Neural progenitor cell (in vitro differentiated cells): Measurements from ENCODE around the gene ATP6V1B1. TPM values are rescaled to one million over a fixed set of nuclear protein-coding genes. Genes with fewer than 3 reads are reported as not detected.

ENCODE experiments used
- DNase-seq: peaks from one replicate; pipeline ENCODE4 v3.0.0-alpha.2; 2016; ENCODE audit warnings: low spot score
- H2AFZ ChIP-seq: fragments of 200-600 bp; sonication (generic); replicated peaks from 2 replicates; pipeline ENCODE4 v1.6.1; 2016; ENCODE audit warnings: antibody characterized with exemption
- H3F3A ChIP-seq: fragments of 200-600 bp; sonication (generic); 2 replicates; pipeline ENCODE4 v1.6.1; 2016; ENCODE audit warnings: antibody characterized with exemption, low read depth
- H3K27ac ChIP-seq: fragments of 200-600 bp; sonication (generic); 2 replicates; pipeline ENCODE4 v1.5.1; 2016; ENCODE audit warnings: mild to moderate bottlenecking
- H3K27me3 ChIP-seq: fragments of 200-600 bp; sonication (generic); 2 replicates; pipeline ENCODE4 v1.6.1; 2016; ENCODE audit warnings: mild to moderate bottlenecking, moderate library complexity
- H3K36me3 ChIP-seq: fragments of 200-600 bp; sonication (generic); 2 replicates; pipeline ENCODE4 v1.5.1; 2016
- H3K4me1 ChIP-seq: fragments of 200-600 bp; sonication (generic); 2 replicates; pipeline ENCODE4 v1.6.1; 2016; ENCODE audit warnings: mixed run types
- H3K4me2 ChIP-seq: fragments of 200-600 bp; sonication (generic); 2 replicates; pipeline ENCODE4 v1.6.1; 2016
- H3K4me3 ChIP-seq: fragments of 200-600 bp; sonication (generic); 2 replicates; pipeline ENCODE4 v1.5.1; 2016
- H3K79me2 ChIP-seq: fragments of 200-600 bp; sonication (generic); 2 replicates; pipeline ENCODE4 v1.6.1; 2016; ENCODE audit warnings: low read depth
- H3K9ac ChIP-seq: fragments of 200-600 bp; sonication (generic); 2 replicates; pipeline ENCODE4 v1.6.1; 2016
- H3K9me3 ChIP-seq: fragments of 200-600 bp; sonication (generic); 2 replicates; pipeline ENCODE4 v1.5.1; 2016; ENCODE audit warnings: low read depth
- H4K20me1 ChIP-seq: fragments of 200-600 bp; sonication (generic); 2 replicates; pipeline ENCODE4 v1.6.1; 2016; ENCODE audit warnings: low read depth
- H3K27ac Mint-ChIP-seq: 3 replicates; pipeline ENCODE4 v1.8.0; 2021; ENCODE audit warnings: mixed read lengths
- H3K27me3 Mint-ChIP-seq: 2 replicates; pipeline ENCODE4 v1.8.0; 2022; ENCODE audit warnings: low read depth, mild to moderate bottlenecking, inconsistent platforms, moderate library complexity, mixed read lengths; ENCODE audit not compliant: insufficient read depth
- H3K36me3 Mint-ChIP-seq: 3 replicates; pipeline ENCODE4 v1.8.0; 2021; ENCODE audit warnings: mixed read lengths
- H3K4me1 Mint-ChIP-seq: 3 replicates; pipeline ENCODE4 v1.8.0; 2021; ENCODE audit warnings: mixed read lengths
- H3K4me3 Mint-ChIP-seq: 3 replicates; pipeline ENCODE4 v1.8.0; 2021; ENCODE audit warnings: mild to moderate bottlenecking, moderate library complexity, mixed read lengths
- H3K9me3 Mint-ChIP-seq: 3 replicates; pipeline ENCODE4 v1.8.0; 2020; ENCODE audit warnings: mixed read lengths
- EZH2 ChIP-seq: fragments of 200-600 bp; sonication (generic); IDR thresholded peaks from 2 replicates; pipeline ENCODE4 v1.6.1; 2017; ENCODE audit warnings: antibody characterized with exemption, mild to moderate bottlenecking, moderate library complexity
- EZH2phosphoT487 ChIP-seq: fragments of 200-600 bp; sonication (generic); IDR thresholded peaks from 2 replicates; pipeline ENCODE4 v1.6.1; 2017; ENCODE audit warnings: antibody characterized with exemption
- total RNA-seq: library from RNA; depleted of rRNA; stranded (reverse); fragments of >200 nt; gene quantifications from 2 replicates; pipeline ENCODE4 v1.2.3, GENCODE V29; 2015; ENCODE audit warnings: low replicate concordance
- TF ChIP-seq, protein P1 (sequence below): fragments of 200-600 bp; sonication (generic); IDR thresholded peaks from 2 replicates; pipeline ENCODE4 v1.5.1; 2017; ENCODE audit warnings: antibody characterized with exemption, mild to moderate bottlenecking

ATP6V1B1 gene
- total RNA-seq, 1 donor from 2014 or later: 1.1 TPM

DNA sequence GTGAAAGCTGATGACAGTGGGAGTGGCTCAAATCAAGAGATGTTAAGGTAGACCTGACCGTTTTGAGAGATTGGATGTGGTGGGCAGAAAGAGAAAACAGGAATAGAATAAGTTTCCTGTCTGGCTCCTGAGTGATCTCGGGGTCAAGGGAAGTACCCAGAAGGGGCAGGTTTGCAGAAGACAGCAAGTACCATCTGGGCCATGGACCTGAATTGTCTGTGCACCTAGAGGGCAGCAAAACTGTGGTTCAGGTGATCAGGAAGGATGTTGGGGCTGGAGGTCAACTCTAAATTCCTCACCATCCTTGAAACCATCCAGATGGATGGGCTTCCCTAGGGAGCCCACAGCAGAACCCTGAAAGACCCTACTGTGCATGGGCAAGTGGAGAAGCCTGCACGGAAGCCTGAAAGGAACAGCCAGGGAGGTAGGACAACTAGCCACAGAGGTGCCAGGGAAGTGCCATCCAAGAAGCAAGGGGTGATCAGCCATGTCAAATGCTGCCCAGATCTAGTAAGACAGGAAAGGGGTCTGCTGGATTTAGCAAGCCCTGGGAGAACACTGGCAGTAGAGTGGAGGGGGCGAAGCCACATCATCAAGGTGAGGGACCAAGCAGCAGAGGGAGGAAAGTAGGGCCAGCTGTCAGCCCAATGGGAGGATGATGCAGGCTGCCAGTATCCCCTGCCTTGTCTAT is 50.9 kb downstream of the ATP6V1B1 start:
- Histone ChIP-seq H3K27ac (no peak overlapping the region), H3K4me1 (no peaks in the 10 kb centered on the region), H3K79me2 (no peaks in the 10 kb centered on the region), H3F3A (no peaks in the 10 kb centered on the region), H2AFZ (no peak overlapping the region), H3K4me3 (no peak overlapping the region), H3K36me3 (no peaks in the 10 kb centered on the region), H3K4me2 (no peak overlapping the region), H4K20me1 (peaks cover 23% of the 10 kb centered on the region), H3K9ac (no peak overlapping the region), H3K27me3 (no peaks in the 10 kb centered on the region), H3K9me3 (no peaks in the 10 kb centered on the region)
- no peak overlapping the region for H3K27ac Mint-ChIP-seq
- H3K9me3 Mint-ChIP-seq: no peaks in the 10 kb centered on the region
- peaks cover 5% of the 10 kb centered on the region for H3K27me3 Mint-ChIP-seq
- H3K4me1 Mint-ChIP-seq: no peaks in the 10 kb centered on the region
- DNase-seq: no peak
- TF ChIP-seq EZH2 (no peak), EZH2phosphoT487 (no peak)
- TF ChIP-seq, protein P1, sequence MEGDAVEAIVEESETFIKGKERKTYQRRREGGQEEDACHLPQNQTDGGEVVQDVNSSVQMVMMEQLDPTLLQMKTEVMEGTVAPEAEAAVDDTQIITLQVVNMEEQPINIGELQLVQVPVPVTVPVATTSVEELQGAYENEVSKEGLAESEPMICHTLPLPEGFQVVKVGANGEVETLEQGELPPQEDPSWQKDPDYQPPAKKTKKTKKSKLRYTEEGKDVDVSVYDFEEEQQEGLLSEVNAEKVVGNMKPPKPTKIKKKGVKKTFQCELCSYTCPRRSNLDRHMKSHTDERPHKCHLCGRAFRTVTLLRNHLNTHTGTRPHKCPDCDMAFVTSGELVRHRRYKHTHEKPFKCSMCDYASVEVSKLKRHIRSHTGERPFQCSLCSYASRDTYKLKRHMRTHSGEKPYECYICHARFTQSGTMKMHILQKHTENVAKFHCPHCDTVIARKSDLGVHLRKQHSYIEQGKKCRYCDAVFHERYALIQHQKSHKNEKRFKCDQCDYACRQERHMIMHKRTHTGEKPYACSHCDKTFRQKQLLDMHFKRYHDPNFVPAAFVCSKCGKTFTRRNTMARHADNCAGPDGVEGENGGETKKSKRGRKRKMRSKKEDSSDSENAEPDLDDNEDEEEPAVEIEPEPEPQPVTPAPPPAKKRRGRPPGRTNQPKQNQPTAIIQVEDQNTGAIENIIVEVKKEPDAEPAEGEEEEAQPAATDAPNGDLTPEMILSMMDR: no peak
- peaks cover 16% of the 10 kb centered on the region for H3K36me3 Mint-ChIP-seq
- no peak overlapping the region for H3K4me3 Mint-ChIP-seq

DNA sequence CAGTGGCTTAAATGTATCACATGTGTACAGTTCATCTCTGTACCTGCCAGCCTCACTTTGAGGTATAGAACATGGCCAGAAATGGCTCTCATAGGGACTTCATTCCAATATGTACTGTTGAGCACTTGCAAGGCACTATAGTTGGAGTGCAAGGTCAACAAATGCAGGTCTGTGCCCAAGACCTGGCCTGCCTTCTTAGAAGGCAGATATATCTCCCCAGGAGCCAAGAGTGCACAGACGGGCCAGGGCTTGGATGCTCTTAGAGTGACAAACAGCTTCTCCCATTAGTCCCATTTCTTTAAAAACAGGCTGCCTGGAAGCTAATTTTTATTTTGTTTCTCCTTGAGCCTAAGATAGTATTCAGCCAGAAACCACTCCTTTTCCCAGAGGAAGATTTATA is 51.7 kb downstream of the ATP6V1B1 start:
- Mint-ChIP-seq H3K36me3 (peaks cover 18% of the 10 kb centered on the region), H3K9me3 (no peaks in the 10 kb centered on the region), H3K27ac (no peak overlapping the region), H3K4me1 (no peaks in the 10 kb centered on the region), H3K27me3 (peaks cover 5% of the 10 kb centered on the region), H3K4me3 (no peak overlapping the region)
- no peak overlapping the region for H3K4me2 ChIP-seq
- H3K27ac ChIP-seq: no peak overlapping the region
- TF ChIP-seq EZH2phosphoT487 (no peak), EZH2 (no peak)
- TF ChIP-seq, protein P1: no peak
- no peak overlapping the region for H2AFZ ChIP-seq
- no peak for DNase-seq
- no peaks in the 10 kb centered on the region for H3K9me3 ChIP-seq
- H3K4me1 ChIP-seq: no peaks in the 10 kb centered on the region
- no peaks in the 10 kb centered on the region for H3K36me3 ChIP-seq
- H3K27me3 ChIP-seq: no peaks in the 10 kb centered on the region
- no peaks in the 10 kb centered on the region for H3K79me2 ChIP-seq
- H3K9ac ChIP-seq: no peak overlapping the region
- peaks cover 23% of the 10 kb centered on the region for H4K20me1 ChIP-seq
- H3F3A ChIP-seq: no peaks in the 10 kb centered on the region
- H3K4me3 ChIP-seq: no peak overlapping the region

DNA sequence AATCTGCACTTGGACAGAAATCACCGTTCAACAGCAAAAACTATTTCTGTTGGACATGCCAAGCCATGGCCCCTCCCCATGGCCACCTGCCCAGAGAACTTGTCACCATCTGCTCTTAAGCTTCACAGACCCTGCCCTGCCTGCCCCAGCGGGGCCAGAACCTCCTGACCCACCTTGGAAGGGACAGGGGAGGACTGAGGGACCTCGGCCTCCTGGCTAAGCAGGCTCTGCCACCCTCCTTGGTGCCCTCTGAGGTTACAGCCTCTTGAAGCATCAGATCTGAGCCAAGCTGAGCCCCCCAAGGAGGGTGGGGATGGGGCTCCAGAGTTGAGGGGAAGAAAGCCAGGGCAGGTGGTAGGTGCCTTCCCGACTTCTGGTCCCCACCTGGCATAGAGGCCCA is 52.5 kb downstream of the ATP6V1B1 start:
- Histone ChIP-seq H2AFZ (no peak overlapping the region), H3F3A (no peaks in the 10 kb centered on the region), H3K4me2 (no peak overlapping the region), H3K9ac (no peak overlapping the region), H3K79me2 (peaks cover 5% of the 10 kb centered on the region), H3K27ac (no peak overlapping the region), H3K36me3 (no peaks in the 10 kb centered on the region), H3K9me3 (no peaks in the 10 kb centered on the region), H4K20me1 (peaks cover 30% of the 10 kb centered on the region), H3K4me3 (no peak overlapping the region), H3K27me3 (no peaks in the 10 kb centered on the region), H3K4me1 (no peaks in the 10 kb centered on the region)
- Mint-ChIP-seq H3K9me3 (no peaks in the 10 kb centered on the region), H3K36me3 (peaks cover 18% of the 10 kb centered on the region), H3K27me3 (peaks cover 5% of the 10 kb centered on the region), H3K4me1 (peaks cover 6% of the 10 kb centered on the region), H3K27ac (no peak overlapping the region), H3K4me3 (no peak overlapping the region)
- no peak for DNase-seq
- no peak for TF ChIP-seq EZH2
- TF ChIP-seq, protein P1: no peak
- TF ChIP-seq EZH2phosphoT487: no peak
